IPS-NIHi11 (cell line): Measurements from ENCODE around the gene DAGLA.

Experiments used
- DNase-seq: peaks from one replicate; pipeline ENCODE4 v3.0.0; 2012; ENCODE audit warnings: mixed read lengths, low spot score

DAGLA gene

DNA sequence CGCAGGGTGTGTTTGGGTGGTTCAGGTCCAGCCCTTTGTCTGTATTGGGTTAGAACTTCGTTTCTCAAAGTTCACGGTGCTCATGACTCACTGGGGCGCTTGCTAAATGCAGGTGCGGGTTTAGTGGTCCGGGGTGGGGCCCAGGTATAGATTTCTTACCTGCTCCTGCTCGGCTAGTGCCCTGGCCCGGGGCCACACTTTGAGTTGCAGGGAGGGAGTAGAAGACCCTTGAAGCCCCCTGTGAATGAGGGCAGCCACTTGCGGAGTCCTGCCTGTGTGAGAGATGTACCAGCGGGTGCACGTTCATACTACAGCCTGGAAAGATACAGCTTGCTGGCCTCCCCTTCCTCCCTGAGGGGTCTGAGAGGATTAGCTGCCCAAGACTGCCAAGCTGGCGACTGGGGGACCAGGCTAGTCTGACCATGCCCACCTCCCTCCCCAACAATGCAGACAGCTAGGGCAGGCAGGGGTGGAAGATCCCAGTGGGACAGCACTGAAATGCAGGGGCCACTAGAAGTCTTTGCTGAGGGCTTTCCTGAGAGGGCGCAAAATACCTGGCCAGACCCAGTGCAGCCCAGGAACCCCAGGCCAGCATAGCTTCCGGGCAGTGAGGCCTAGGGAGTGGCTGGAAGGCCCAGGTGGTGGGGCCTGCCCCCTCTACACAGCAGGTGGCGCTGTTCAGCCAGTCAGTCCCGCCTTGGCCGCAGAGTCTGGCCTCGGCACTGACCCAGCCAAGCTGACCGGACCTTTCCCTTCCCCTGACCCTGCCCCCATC, 67.2 kb downstream of the DAGLA start:
- DNase-seq = peak; percentile 91

DNA sequence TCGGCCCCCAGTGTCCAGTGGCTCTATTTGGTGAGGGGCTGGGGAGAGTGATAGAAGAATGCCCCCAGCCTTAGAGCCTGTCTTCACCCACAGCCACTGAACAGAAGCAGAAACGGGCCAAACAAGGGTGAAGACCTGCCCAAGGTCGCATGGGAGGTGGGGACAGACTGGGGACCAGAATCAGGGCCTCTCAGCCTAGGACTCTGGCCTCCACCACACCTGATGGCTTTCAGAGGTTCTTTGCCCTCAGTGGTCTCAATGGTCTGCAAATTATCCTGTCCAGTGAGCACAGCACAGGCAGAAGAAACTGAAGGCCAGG, 67.7 kb downstream of the DAGLA start:
- no peak for DNase-seq

DNA sequence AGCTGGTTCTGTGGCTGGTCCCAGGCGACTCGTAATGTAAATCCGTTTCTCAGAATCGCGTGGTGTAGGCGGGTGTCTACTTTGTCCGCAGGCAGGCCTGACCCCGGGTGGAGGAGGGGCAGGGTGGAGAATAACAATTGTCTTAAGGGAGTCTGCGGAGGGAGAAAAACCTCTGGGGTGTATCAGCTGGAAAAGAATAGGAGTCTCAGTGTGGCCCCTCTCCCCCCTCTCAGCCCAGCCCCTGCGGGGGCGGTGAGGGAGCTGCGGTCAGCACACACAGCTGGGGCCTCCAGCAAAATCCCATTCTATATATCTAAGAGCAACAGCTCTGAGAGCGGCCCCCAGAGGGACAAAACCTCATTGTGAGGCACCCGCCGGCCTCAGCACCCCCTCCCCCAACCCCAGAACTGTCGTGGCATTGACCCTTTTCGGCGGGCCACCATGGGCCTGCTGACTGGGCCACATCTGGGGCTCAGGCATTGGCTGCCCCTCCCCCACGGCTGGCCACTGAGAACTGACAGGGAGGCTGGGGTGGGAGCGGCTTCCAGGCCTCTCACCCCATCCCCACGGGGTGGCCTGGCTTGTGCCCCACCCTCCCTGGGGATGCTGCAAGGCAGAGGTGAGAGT, 69.5 kb downstream of the DAGLA start:
- DNase-seq = no peak

DNA sequence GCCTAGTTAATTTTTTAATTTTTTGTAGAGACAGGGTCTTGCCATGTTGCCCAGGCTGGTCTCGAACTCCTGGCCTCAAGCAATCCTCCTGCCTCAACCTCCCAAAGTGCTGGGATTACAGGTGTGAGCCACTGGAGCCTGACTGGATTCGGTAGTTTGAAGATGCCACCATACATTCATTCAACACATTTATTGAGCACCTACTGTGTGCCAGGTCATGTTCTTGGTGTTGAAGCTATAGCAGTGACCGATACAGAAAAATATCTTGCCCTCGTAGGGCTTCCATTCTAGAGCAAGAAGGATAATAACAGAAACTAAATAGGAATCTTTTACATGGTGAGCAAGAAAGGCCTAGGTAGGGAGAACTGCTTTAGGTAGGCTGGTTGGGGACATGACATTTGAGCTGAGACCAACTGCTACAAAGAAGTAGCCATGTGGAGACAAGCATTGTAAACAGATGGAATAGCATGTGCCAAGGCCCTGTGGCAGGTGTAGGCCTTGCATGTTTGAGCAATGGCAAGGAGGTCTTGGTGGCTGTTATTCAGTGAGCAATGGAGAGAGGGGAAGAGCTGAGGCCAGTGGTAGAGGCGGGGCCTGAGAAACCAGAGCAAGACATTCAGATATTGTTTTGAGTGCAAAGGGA, 70.6 kb downstream of the DAGLA start:
- DNase-seq = no peak

DNA sequence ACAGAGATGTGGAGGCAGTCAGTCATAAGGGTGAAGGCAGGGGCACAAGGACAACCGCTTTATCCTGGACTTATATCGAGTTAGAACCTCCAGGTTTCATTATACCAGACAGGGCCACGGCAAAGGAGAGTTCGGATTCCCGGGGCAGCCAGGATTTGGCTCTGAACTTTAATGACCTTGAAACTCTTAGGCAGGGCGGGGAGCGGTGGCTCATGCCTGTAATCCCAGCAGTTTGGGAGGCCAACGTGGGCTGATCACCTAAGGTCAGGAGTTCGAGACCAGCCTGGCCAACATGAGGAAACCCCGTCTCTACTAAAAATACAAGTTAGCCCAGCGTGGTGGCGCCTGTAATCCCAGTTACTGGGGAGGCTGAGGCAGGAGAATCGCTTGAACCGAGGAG, 71.2 kb downstream of the DAGLA start:
- DNase-seq = no peak

DNA sequence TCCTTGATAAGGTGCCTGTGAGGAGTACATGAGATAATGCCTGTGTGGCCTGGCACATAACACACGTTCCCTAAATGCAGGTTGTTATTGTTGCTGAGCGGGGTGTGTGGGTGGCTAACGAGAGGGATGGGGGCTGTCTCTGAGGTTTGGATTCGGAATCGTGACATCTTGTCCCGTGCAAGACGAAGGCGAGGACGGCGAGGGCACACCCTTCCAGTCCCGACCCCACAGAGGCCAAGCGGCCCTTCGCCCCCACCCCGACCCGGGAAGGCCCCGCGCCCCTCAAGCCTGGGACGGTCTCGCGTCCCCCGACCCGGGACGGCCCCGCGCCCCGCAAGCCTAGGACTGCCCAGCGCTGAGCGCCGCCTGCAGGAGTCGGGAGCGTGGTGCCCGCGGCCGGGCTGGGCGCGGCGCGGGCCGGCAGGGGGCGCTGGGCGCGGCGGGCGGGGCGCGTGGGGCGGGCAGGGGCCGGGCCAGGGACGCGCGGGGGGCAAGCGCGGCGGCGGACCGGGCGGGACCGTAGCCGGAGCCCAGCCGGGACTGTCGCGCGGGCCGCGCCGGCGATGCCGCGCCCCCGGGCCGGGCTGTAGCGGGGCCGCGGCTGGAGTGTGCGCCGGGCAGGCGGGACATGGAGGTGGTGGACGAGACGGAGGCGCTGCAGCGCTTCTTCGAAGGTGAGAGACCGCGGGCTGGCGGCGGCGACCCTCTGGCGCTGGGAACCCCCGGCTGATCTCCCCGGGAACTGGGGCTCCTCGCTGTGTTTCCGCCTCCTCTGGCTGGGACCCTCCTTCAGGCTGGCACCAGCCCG, 72.1 kb downstream of the DAGLA start, which contains the start of gene MYRF:
Gene MYRF, plus strand, starts transcription at position 520 of the 808 bp plus-strand sequence. Its CDS starts 109 bp downstream, at position 629.
- DNase-seq = peak; percentile 86

DNA sequence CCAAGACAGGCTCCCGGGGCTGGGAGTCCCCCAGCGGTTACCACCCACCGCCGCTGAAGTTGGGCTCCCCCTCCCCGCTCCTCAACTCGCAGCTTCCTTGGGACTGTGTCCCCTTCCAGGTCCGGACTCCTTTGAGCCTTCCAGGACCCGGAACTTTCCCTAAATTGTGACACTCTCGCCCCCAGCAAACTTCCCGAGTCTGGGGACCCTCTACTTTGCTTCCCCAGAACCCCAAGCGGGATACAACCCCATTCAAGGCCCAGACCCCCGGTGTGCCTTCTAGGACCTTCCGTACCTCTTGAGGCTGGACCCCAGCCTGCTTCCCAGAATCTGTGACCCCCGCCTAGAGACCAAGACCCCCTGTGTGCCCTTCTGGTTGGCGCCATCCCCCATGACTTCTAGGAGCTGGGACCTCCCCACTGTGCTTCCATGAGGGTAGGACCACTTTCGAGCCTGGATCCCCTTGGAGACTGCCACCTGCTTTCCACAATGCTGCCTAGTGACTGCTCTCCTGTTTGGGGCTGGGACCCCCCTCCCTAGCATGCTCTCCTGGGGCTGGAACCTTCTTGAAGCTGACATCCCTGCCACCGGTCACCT, 72.8 kb downstream of the DAGLA start:
- no peak for DNase-seq

DNA sequence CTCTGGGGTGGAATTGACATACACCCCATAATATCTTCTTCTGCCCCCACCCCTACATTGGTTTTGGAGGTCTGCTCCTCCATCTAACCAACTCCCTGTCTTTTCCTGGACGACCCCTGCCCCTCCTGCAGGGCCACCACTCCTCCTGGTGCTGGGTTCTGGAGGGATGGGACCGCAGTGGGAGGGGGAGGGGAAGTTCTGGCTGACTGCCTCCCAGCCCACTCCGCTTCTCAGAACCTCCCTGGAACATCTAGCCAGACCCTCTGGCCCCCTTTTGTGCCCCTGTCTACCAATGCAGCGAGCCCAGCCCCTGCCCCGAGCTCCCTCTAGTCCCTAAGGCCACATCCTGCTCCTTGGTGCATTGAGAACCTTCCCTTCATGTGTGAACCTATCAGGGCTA, 73.5 kb downstream of the DAGLA start:
- no peak for DNase-seq

DNA sequence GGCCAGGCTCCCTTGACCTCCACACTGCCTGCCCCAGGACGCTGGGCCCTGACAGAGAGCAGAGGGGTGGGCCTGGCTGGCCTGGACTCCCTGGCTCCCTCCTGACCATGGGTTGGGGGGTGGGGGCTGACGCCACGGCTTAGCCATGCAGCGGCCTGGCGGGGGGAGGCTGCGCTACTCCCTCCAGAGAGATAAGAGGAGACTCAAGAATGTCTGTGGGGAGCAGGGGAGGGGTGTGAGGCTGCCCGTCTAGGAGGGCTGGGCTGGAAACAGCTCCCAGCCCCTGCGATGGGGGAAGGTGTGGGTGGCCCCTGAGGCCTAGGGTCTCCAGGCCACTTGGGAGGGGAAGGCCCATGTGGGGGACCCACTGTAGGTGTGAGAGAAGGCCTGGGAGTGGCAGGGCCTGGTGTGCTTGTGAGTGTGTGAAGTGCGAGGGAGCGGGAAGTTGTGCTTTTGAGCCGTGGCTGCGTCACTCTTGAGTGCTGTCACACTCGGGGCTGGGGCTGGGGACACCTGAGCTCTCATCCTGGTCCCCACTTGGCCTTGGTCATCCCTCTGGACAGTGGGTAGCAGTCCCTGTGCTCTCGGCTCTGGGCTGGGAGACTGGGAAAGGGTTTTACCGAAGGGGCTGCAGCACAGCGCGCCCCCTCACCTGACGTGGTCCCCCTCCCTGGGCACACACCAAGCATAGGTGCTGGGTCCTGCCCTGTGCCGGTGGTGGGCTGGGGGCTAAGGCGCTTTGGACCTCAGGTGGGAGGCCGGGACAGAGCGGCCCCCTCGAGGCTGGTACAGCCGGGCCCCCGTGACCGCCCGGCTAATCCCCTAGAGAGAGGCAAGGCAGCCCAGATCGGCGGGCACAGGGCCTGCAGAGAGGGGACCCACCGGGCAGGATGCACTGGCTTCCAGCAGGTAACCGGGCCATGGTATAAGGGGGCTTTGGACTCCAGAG, 74.6 kb downstream of the DAGLA start:
- DNase-seq = no peak

DNA sequence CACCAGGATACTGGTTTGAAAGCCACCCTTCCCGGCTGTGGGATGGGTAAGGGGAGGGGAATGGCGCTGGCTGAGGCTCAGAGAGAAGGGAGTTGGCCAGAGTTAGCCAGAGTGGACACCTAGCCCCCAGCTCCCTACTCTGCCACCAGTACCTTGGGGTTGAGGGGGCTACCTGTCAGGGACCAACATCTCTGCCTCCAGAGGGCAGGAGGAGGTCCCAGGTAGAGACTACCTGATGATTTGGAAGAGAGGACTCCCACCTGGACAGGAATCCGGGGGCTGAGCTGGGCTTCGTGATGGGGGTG, 75.9 kb downstream of the DAGLA start:
- DNase-seq = no peak

DNA sequence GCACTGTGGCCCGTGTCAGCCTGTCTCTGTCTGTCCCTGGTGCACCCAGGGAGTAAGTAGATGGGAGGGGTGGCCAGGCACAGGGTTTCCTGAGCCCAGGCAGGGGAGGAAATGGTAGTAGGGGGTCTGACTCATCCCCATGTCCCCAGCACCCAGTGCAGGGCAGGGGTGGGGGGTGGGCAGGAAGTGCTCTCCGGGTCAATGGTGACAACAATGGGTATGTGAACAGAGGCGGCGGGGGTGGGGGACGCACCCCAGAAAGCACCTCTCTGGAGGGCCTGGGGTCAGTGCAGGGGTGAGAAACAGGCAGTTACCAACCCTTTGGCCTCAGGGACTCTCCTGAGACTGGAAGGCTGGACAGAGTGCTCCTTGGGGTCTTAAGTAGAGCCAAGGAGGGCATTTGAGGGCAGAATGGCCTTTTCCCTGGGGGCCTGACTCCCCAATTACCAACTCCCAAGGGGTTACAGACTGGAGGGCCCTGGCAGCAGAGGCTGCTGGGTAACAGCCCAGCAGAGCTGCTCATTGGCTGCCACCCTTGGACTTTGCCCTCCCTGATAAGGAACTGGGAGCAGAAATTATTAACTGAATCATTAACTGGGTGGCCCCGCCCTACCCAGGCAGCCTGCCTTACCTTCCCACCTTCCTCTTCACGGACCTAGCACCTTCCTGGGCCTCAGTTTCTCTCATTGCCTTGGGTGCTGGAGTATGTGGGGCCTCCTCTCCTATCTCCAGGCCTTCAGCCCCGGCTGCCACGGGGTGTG, 76.4 kb downstream of the DAGLA start:
- no peak for DNase-seq

DNA sequence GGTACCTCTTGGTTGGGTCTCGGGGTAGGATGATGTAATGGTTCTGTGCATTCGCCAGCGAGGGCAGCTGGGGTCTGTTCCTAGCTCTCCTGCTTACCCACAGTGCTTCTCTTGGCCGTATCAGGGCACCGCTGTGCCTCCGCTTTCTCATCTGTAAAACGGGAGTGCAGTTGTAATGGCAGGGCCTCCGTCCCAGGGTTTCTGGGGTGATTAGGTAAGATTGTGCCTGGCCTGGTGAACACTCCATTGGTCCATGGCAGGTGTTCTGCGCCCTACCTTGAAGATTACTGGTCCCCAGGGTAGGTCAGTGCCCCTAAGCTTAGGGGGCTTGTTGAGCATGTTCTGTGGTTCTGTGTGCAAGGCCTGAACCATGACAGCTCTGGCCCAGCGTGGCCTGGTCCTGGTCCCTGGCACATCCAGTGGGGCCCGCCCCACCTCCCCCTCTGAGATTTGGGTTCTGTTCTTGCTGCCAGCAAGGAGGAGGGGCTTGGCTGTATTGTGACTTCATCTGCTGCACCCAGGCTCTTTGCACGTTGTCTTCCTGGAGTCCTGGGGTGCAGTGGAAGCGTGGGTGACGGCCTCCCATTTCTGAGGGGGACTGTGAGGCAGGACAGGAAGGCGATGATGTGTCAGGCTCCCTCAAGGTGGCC, 77.1 kb downstream of the DAGLA start:
- DNase-seq = no peak

DNA sequence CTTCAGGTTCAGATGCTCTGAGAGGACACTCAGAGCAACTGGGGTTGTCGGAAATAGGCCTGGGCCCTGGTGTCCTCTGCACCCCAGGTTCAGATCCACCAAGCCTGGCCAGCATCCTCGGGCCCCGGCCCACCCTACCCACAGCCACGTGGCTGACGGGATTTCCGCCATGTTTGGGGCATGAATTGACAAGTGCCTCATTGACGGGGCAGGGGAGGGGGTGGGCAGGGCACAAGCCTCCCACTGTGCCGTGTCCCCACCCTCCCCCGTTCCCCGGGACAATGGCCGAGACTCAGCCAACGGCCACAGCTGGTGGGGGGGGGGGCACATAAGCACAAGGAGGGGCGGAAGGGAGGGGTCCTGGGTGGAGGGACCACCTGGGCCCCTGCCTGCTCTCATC, 80.8 kb downstream of the DAGLA start:
- DNase-seq = no peak

DNA sequence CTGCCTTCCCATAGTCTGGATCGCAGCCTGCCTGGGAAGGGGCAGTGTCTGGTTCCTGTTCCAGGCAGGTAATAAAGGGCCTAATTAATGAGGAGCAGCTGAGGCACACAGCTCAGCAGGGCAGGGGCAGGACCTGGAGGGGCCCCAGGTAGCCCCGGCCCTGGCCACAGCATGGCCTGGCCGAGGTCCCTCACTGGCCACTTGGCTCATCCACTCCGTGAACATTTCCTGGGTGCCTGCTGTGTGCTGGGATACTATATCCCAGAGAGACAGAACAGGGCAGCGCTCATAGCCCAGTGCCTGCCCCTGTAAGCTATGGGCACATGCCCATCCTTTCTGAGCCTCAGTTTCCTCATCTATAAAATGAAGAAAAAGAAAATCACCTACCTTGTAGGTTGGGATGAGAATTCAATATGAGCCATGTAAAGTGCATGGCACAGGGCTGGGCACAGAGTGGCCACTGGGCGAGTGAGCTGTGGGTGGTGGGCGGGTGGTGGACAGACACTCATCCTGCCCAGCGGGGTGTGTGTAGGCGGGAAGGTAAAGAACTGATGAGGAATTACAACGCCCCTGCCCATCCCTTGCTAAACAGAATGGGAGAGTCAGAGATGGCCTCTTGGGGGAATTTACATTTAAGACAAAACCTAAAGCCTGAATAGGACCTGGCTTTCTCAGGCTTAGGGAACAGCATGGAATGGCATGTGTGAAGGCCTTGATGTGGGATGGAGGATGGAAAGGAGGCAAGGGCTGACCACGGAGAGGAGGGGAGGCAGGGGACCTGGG, 81.4 kb downstream of the DAGLA start:
- no peak for DNase-seq

DNA sequence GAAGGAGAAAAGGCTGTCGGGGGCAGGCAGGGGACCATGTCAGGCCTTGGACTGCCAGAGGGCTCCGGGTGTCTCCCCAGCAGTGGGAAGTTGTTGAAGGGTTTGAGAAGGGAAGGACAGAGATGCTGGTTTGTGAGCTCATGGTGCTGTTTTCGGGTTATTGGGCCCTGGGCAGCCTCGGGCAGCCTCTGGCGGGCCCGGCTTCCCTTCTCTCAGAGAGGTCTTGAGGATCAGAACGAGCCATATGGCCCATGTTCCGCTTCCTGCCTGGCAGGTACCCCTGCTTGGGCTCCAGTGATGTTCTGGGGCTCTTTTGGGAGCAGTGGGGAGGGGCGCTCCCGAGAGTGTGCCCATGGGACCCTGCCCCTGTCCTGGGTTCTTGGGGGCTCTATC, 82.0 kb downstream of the DAGLA start:
- no peak for DNase-seq

DNA sequence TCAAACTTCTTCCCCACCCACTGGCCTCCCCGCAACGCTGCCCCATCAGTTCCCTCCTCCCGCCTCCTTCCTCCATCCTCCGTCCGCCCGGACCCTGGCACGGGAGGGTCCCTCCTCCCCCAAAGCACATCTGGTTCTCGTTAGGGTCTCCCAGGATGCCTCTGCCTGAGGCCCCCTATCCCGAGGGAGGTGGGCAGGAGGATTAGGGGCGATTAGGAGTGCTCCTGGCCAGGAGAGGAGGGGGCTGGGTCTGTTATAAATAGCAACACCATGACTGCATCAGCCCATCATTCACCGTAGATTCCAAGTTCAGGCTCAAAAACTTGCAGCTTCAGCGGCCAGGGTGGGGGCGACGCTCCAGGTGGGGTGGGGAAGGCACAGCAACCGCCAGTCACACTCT, 82.6 kb downstream of the DAGLA start:
- no peak for DNase-seq

DNA sequence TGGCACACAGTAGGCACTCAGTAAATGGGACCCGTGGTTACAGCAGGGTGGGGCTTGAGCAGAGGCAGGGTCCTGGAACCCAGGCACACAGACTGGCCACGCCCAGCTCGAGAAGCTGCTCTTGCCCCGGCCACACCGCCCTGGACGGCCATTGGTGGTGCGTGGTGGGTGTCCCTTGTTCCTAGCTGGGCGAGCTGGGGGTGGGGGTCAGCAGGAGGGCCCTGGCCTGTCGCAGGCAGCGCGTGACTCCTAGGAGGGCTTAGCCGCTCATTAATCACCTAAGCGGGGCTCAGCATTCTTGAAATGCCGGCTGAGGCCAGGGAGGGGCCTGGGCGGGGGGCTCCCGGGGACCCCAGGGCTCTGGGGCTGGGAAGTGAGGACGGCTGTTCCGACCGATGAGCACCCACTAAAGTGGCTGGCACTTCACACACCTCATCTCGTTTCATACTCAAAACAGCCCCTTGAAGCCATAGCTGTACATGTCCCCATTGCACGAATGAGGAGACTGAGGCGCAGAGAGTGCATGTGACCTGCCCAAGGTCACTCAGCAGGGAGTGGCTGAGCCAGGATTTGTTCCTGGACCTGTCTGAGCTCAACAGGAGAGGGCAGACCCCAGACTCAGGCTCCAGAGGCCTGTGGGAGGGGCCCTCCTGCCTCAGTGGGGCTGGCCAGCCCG, 83.9 kb downstream of the DAGLA start:
- DNase-seq = no peak

DNA sequence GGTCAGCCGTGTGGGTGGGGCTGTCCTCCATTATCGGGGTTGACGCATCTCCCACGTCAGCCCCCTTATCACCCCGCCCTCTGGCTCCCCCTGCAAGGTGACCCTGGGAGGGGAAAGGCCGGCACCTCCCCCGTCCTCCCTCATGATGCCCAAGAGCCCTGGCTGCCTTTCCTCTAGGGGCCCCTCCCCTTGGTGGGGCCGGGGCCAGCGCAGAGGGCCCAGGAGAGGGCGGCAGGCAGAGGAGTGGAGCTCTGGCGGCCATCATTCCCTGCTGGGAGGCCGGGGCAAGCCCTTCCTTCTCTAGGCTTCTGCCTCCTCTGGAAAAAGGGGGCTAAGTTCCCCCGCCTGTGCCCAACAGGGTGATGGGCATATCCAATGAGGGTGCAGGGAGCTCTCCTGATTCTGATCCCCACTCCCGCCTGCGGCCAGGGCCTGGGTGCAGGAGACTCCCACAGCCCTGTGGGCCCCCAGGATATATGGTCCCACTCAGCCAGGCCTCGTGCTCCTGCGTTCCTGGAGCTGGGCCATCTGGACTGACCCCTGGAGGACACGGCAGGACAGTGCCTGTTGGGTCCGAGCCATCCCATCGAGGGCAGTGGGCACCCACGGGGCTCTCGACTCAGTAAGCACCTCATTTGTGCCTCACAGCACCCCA, 84.5 kb downstream of the DAGLA start:
- DNase-seq = peak; percentile 84
